SK-MEL-5 (cell line): ENCODE measurements around the gene MMP23B. TPM values are rescaled to one million over a fixed set of nuclear protein-coding genes. Genes with fewer than 3 reads are reported as not detected.
"Not testable (repeated sequence)": the region's sequence is repeated elsewhere in the genome, so short reads cannot be mapped to it uniquely, and the experiment has no call there.

Source experiments
- DNase-seq: peaks from one replicate; pipeline ENCODE4 v3.0.0-alpha.2; 2016; ENCODE audit warnings: low read depth, low spot score
- in situ Hi-C: cut with HindIII; loops from 2 replicates; pipeline ENCODE4 v1.10.0; 2016; ENCODE audit warnings: low sequenced_read_pairs, high pct_unique_total_duplicates, low pct_unique_long_range_greater_than_20kb
- total RNA-seq: library from RNA; depleted of rRNA; stranded (reverse); fragments of >200 nt; shearing (Covaris generic); gene quantifications from 2 replicates; pipeline ENCODE4 v1.2.3, GENCODE V29; 2014; rRNA removed

The MMP23B gene
- total RNA-seq, 1 experiment from 2014 or later, result not detected

GRCh38 chr1:1671365-1672119, 39.6 kb downstream of the MMP23B start:
- DNase-seq, result no peak
- in situ Hi-C loops, result no loop called here

GRCh38 chr1:1672181-1672965, 40.4 kb downstream of the MMP23B start:
- DNase-seq, result no peak
- in situ Hi-C loops, result no loop called here

GRCh38 chr1:1674806-1675205, 42.8 kb downstream of the MMP23B start:
- DNase-seq, in situ Hi-C loops: not testable (repeated sequence)

- in situ Hi-C loops, result not testable (repeated sequence)
Observed at GRCh38 chr1:1675218-1675617, 43.2 kb downstream of the MMP23B start.

GRCh38 chr1:1676087-1676486, 44.1 kb downstream of the MMP23B start:
- in situ Hi-C loops, DNase-seq: not testable (repeated sequence)

More at GRCh38 chr1:1675218-1675617, 43.2 kb downstream of the MMP23B start:
- DNase-seq, result not testable (repeated sequence)

- in situ Hi-C loops, result no loop called here
- DNase-seq, result no peak
Observed at GRCh38 chr1:1677718-1678580, 46.0 kb downstream of the MMP23B start.

GRCh38 chr1:1678581-1679380, 46.8 kb downstream of the MMP23B start:
- in situ Hi-C loops, result no loop called here
- DNase-seq, result no peak

- in situ Hi-C loops, result no loop called here
Observed at GRCh38 chr1:1680031-1680911, 48.3 kb downstream of the MMP23B start.

GRCh38 chr1:1680912-1681273, 48.9 kb downstream of the MMP23B start:
- in situ Hi-C loops, result no loop called here

More at GRCh38 chr1:1680031-1680911, 48.3 kb downstream of the MMP23B start:
- DNase-seq, result no peak

GRCh38 chr1:1683104-1683905, 51.3 kb downstream of the MMP23B start:
- in situ Hi-C loops, result no loop called here
- DNase-seq, result no peak

More at GRCh38 chr1:1680912-1681273, 48.9 kb downstream of the MMP23B start:
- no peak for DNase-seq

Other genes starting within 250 kb of the MMP23B start
- 67.7 and 78.7 TPM in 2 replicates for gene CCNL2, start 232.8 kb upstream of the MMP23B start, total RNA-seq
- gene MRPL20, start 224.9 kb upstream of the MMP23B start, total RNA-seq, result 112 and 124 TPM in 2 replicates
- not detected in 2 replicates for gene ANKRD65, start 210.9 kb upstream of the MMP23B start, total RNA-seq
- gene VWA1, start 196.5 kb upstream of the MMP23B start, total RNA-seq, result 11.7 and 15.3 TPM in 2 replicates
- 0.05 TPM in 1 of 2 replicates, not detected in the other for gene ATAD3C, start 182.5 kb upstream of the MMP23B start, total RNA-seq
- 31.3 and 36.3 TPM in 2 replicates for gene ATAD3B, start 160.4 kb upstream of the MMP23B start, total RNA-seq
- 32.1 and 36.5 TPM in 2 replicates for gene ATAD3A, start 120.0 kb upstream of the MMP23B start, total RNA-seq
- 0.29 TPM in 1 of 2 replicates, not detected in the other for gene TMEM240, start 91.5 kb upstream of the MMP23B start, total RNA-seq
- 56.5 TPM in 2 replicates for gene SSU72, start 57.3 kb upstream of the MMP23B start, total RNA-seq
- gene FNDC10, start 32.0 kb upstream of the MMP23B start, total RNA-seq, result 6.6 and 7.1 TPM in 2 replicates
- gene MIB2, start 16.7 kb upstream of the MMP23B start, total RNA-seq, result 17.8 and 22.7 TPM in 2 replicates
- gene CDK11B, start 26.8 kb downstream of the MMP23B start, total RNA-seq, result 4.4 and 6.6 TPM in 2 replicates
- gene SLC35E2B, start 60.6 kb downstream of the MMP23B start, total RNA-seq, result 7.7 and 9.0 TPM in 2 replicates
- 4.4 and 6.7 TPM in 2 replicates for gene CDK11A, start 92.2 kb downstream of the MMP23B start, total RNA-seq
- 32.8 and 33.4 TPM in 2 replicates for gene NADK, start 146.3 kb downstream of the MMP23B start, total RNA-seq